Endothelial cell of umbilical vein (primary cell): Measurements from ENCODE around the gene MYCT1. TPM values are rescaled to one million over a fixed set of nuclear protein-coding genes. Genes with fewer than 3 reads are reported as not detected.

Experiments
- BruUV-seq: library from RNA; stranded (reverse); fragments of 400-500 nt; replicated peaks from 2 replicates; lab custom pipeline; 2021; lab: Mats Ljungman, UMichigan
- CTCF ChIA-PET: fragments of 300-600, 350-600 bp; sonication (Branson Sonifier 250); formaldehyde crosslinking; loops from one replicate; lab custom pipeline; 2021; ENCODE audit warnings: antibody characterized with exemption, inconsistent platforms; lab: Charles Lee
- POLR2A ChIA-PET: fragments of 300-600, 350-600 bp; sonication (Branson Sonifier 250); formaldehyde crosslinking; loops from one replicate; lab custom pipeline; 2021; ENCODE audit warnings: antibody characterized with exemption, inconsistent platforms; lab: Charles Lee
- DNase-seq: peaks from one replicate; pipeline ENCODE4 v3.0.0-alpha.2; 2011; ENCODE audit warnings: low read depth, low spot score
- FAIRE-seq: peaks from 2 replicates; lab custom pipeline; 2011; peaks lifted over from hg19 to GRCh38; lab: Jason Lieb, UNC
- H2AFZ ChIP-seq: 2 replicates; pipeline ENCODE4 v1.6.0; 2012; ENCODE audit warnings: low read depth, low read length, control low read depth, inconsistent platforms
- H3K27ac ChIP-seq: 2 replicates; pipeline ENCODE4 v1.5.1; 2011; ENCODE audit warnings: low read depth, mild to moderate bottlenecking, control low read depth, low read length, moderate library complexity; ENCODE audit not compliant: insufficient read depth
- H3K27me3 ChIP-seq, 2 experiments: 2 replicates each; pipeline versions ENCODE4 v1.6.0 to v1.6.1; 2011; ENCODE audit warnings: low read length in 2 of 2, mixed read lengths in 1 of 2; ENCODE audit not compliant: control insufficient read depth in 2 of 2, insufficient read depth in 2 of 2
- H3K36me3 ChIP-seq, 2 experiments: 2 replicates in 1 of 2; 3 replicates in 1 of 2; pipeline ENCODE4 v1.5.1; 2011; ENCODE audit warnings: low read length in 2 of 2, mild to moderate bottlenecking in 1 of 2, moderate library complexity in 1 of 2; ENCODE audit not compliant: control insufficient read depth in 2 of 2, insufficient read depth in 2 of 2; ENCODE audit errors: extremely low read depth in 1 of 2
- H3K4me1 ChIP-seq: 3 replicates; pipeline ENCODE4 v1.5.1; 2011; ENCODE audit warnings: mild to moderate bottlenecking, low read length; ENCODE audit not compliant: control insufficient read depth, insufficient read depth; ENCODE audit errors: extremely low read depth
- H3K4me2 ChIP-seq: 2 replicates; pipeline ENCODE4 v1.6.1; 2011; ENCODE audit warnings: low read length, control low read depth, mixed read lengths; ENCODE audit not compliant: insufficient read depth
- H3K4me3 ChIP-seq, 3 experiments: fragments of 200-600 bp in 1 of 3; sonication (generic), shearing (Covaris generic) in 1 of 3; replicated peaks in 1 of 3; 2 replicates each; pipeline ENCODE4 v1.5.1; 2011 to 2016; ENCODE audit warnings: control low read depth in 3 of 3, low read length in 3 of 3, mild to moderate bottlenecking in 2 of 3, inconsistent platforms in 1 of 3, low read depth in 1 of 3, moderate library complexity in 1 of 3; ENCODE audit not compliant: insufficient read depth in 1 of 3
- H3K79me2 ChIP-seq: 2 replicates; pipeline ENCODE4 v1.6.0; 2012; ENCODE audit warnings: low read length, inconsistent platforms; ENCODE audit not compliant: control insufficient read depth, insufficient read depth
- H3K9ac ChIP-seq: replicated peaks from 2 replicates; pipeline ENCODE3; 2011; ENCODE audit warnings: low read length, control low read depth; ENCODE audit not compliant: insufficient read depth; ENCODE audit errors: extremely low read depth
- H3K9me1 ChIP-seq: replicated peaks from 3 replicates; pipeline ENCODE4 v1.6.0; 2011; ENCODE audit warnings: mild to moderate bottlenecking, low read length; ENCODE audit not compliant: control insufficient read depth, insufficient read depth; ENCODE audit errors: extremely low read depth
- H3K9me3 ChIP-seq: replicated peaks from 2 replicates; pipeline ENCODE4 v1.5.1; 2012; ENCODE audit warnings: low read length, inconsistent platforms; ENCODE audit not compliant: control insufficient read depth, insufficient read depth
- H4K20me1 ChIP-seq: replicated peaks from 2 replicates; pipeline ENCODE3; 2011; ENCODE audit warnings: mild to moderate bottlenecking, low read length; ENCODE audit not compliant: control insufficient read depth, insufficient read depth; ENCODE audit errors: extremely low read depth
- EZH2 ChIP-seq: IDR thresholded peaks from 2 replicates; pipeline ENCODE4 v1.6.1; 2012; ENCODE audit warnings: borderline replicate concordance, low read depth, mild to moderate bottlenecking, moderate library complexity, low read length, inconsistent platforms; ENCODE audit not compliant: severe bottlenecking
- FOS ChIP-seq: IDR thresholded peaks from 2 replicates; pipeline ENCODE4 v1.6.1; 2011; ENCODE audit warnings: mild to moderate bottlenecking, low read length, moderate library complexity, borderline replicate concordance; ENCODE audit not compliant: insufficient read depth
- GATA2 ChIP-seq: IDR thresholded peaks from 2 replicates; pipeline ENCODE4 v1.7.0; 2011; ENCODE audit warnings: low read depth, mild to moderate bottlenecking, moderate library complexity, mixed read lengths, low read length; ENCODE audit not compliant: insufficient read length, insufficient read depth
- JUN ChIP-seq: IDR thresholded peaks from 2 replicates; pipeline ENCODE4 v1.6.1; 2011; ENCODE audit warnings: borderline replicate concordance, low read depth; ENCODE audit not compliant: insufficient read length, insufficient read depth
- MAX ChIP-seq: IDR thresholded peaks from 2 replicates; pipeline ENCODE4 v1.6.1; 2011; ENCODE audit not compliant: insufficient read depth, insufficient read length
- MYC ChIP-seq: IDR thresholded peaks from one replicate; pipeline ENCODE4 v1.6.1; 2011; ENCODE audit warnings: mild to moderate bottlenecking, low read depth, low read length
- POLR2A ChIP-seq: IDR thresholded peaks from 2 replicates; pipeline ENCODE4 v1.6.1; 2012; ENCODE audit warnings: low read depth, mild to moderate bottlenecking, control low read depth, low read length
- POLR2AphosphoS5 ChIP-seq: IDR thresholded peaks from 2 replicates; pipeline ENCODE4 v1.6.1; 2012; ENCODE audit warnings: low read depth, mild to moderate bottlenecking, control low read depth, low read length, moderate library complexity; ENCODE audit not compliant: insufficient read depth
- dilution Hi-C: fragments of 300-500 bp; cut with MboI; formaldehyde crosslinking; loops from one replicate; pipeline ENCODE4 v1.15.0; 2019; ENCODE audit warnings: low sequenced_read_pairs; ENCODE audit not compliant: extremely low pct_ligation_motif_present
- intact Hi-C: fragments of 100-400 bp; cut with micrococcal nuclease; formaldehyde crosslinking; loops from one replicate; pipeline ENCODE4 v1.10.0; 2022
- polyA plus RNA-seq, 4 experiments: library from polyadenylated mRNA; depleted of rRNA in 3 of 4; stranded (reverse) in 3 of 4; unstranded in 1 of 4; fragments of >200 nt; gene quantifications; 2 replicates each; pipeline versions ENCODE4 v1.2.1 to v1.2.3, GENCODE V29; 2011 to 2012; ENCODE audit warnings: missing spikeins in 1 of 4
- total RNA-seq: library from RNA; stranded (reverse); gene quantifications from 2 replicates; pipeline ENCODE4 v1.2.3, GENCODE V29; 2021
- TF ChIP-seq, protein P1 (sequence below), 2 donors: IDR thresholded peaks; 1 replicate in 1 of 2; 2 replicates in 1 of 2; pipeline ENCODE4 v1.5.1; 2011; ENCODE audit warnings: low read length in 2 of 2, mild to moderate bottlenecking in 2 of 2, moderate library complexity in 2 of 2, control low read depth in 1 of 2, inconsistent platforms in 1 of 2, low read depth in 1 of 2; ENCODE audit not compliant: insufficient read depth in 1 of 2; ENCODE audit errors: extremely low read depth in 1 of 2

MYCT1 gene
- total and polyA plus RNA-seq, 2 donors (not counting 3 experiments of a cell fraction or from before 2014, with no cell fraction given) = 110 to 119 TPM

DNA sequence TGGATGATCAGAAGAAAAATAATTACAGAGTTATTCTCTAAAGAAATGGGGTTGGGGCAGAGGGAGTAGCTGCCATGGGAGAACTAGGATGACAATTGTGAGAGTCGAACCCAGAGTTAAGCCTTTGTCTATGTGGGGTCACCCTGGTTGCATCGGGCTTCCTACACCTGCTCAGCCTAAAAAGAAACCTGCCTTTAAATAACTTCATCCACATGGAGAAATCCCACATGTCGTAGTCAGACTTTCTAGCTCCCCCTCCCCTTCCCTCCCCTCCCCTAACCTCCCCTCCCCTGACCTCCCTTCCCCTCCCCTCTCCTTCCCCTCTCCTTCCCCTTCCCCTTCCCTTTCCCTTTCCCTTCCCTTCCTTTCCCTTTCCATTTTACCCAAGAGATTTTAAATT, 67.6 kb downstream of the MYCT1 start:
- H3K9me1 ChIP-seq = no peaks in the 10 kb centered on the region
- intact Hi-C loops = no loop called here
- H4K20me1 ChIP-seq = no peaks in the 10 kb centered on the region
- H3K9me3 ChIP-seq = no peaks in the 10 kb centered on the region
- TF ChIP-seq GATA2 (no peak), MYC (no peak), MAX (no peak), POLR2AphosphoS5 (no peak), JUN (no peak), EZH2 (no peak), FOS (no peak), POLR2A (no peak)
- TF ChIP-seq, protein P1, sequence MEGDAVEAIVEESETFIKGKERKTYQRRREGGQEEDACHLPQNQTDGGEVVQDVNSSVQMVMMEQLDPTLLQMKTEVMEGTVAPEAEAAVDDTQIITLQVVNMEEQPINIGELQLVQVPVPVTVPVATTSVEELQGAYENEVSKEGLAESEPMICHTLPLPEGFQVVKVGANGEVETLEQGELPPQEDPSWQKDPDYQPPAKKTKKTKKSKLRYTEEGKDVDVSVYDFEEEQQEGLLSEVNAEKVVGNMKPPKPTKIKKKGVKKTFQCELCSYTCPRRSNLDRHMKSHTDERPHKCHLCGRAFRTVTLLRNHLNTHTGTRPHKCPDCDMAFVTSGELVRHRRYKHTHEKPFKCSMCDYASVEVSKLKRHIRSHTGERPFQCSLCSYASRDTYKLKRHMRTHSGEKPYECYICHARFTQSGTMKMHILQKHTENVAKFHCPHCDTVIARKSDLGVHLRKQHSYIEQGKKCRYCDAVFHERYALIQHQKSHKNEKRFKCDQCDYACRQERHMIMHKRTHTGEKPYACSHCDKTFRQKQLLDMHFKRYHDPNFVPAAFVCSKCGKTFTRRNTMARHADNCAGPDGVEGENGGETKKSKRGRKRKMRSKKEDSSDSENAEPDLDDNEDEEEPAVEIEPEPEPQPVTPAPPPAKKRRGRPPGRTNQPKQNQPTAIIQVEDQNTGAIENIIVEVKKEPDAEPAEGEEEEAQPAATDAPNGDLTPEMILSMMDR (IDR thresholded peaks at IDR 0.05; ENCODE audit: extremely low read depth in 1 of 2, insufficient read depth in 1 of 2, low read depth in 1 of 2, low read length in 2 of 2) = no peak
- no peak overlapping the region for H2AFZ ChIP-seq
- H3K27ac ChIP-seq = no peak overlapping the region
- H3K4me3 ChIP-seq = no peak overlapping the region
- no peaks in the 10 kb centered on the region for H3K79me2 ChIP-seq
- FAIRE-seq (no peak), DNase-seq (no peak)
- dilution Hi-C loops = no loop called here
- ChIA-PET POLR2A (no interaction called here), CTCF (no interaction called here)
- no peak overlapping the region for H3K9ac ChIP-seq
- H3K27me3 ChIP-seq = no peaks in the 10 kb centered on the region
- no peak overlapping the region for H3K4me2 ChIP-seq
- BruUV-seq = no TSS peak
- peaks cover 3% of the 10 kb centered on the region for H3K4me1 ChIP-seq
- H3K36me3 ChIP-seq = no peaks in the 10 kb centered on the region
